Pancreas (tissue), 10 donors: ENCODE measurements around the gene DOK7. TPM values are rescaled to one million over a fixed set of nuclear protein-coding genes. Genes with fewer than 3 reads are reported as not detected.
A peak's percentile ranks its signal among the peaks of the same experiment; 100 is the strongest.
"Not testable (repeated sequence)": the region's sequence is repeated elsewhere in the genome, so short reads cannot be mapped to it uniquely, and the experiment has no call there.

Experiments used
- ATAC-seq, 4 donors: fragments of 200-7000 bp; cut with Tn5 transposase; one replicate each; pipeline versions ENCODE4 v1.8.0 to v1.9.1; 2020; ENCODE audit warnings: mild to moderate bottlenecking in 4 of 4, moderate library complexity in 4 of 4
- DNase-seq, 6 donors: peaks; one replicate each; pipeline ENCODE4 v3.0.0-alpha.2; 2020
- FAIRE-seq: peaks from 2 replicates; lab custom pipeline; 2012; peaks lifted over from hg19 to GRCh38; lab: Jason Lieb, UNC
- H3K27ac ChIP-seq, 4 donors: fragments of 200-600 bp; sonication (generic); 1 replicate in 3 of 4; 2 replicates in 1 of 4; pipeline versions ENCODE4 v1.5.0 to v1.8.0; 2020
- H3K27me3 ChIP-seq, 4 donors: fragments of 200-600 bp; one replicate each; pipeline ENCODE4 v1.8.0; 2021
- H3K36me3 ChIP-seq, 3 donors: fragments of 200-600 bp; sonication (generic) in 1 of 3; one replicate each; pipeline versions ENCODE4 v1.5.0 to v1.8.0; 2020 to 2021
- H3K4me1 ChIP-seq, 3 donors: fragments of 200-600 bp; one replicate each; pipeline ENCODE4 v1.8.0; 2021
- H3K4me3 ChIP-seq, 4 donors: fragments of 200-600 bp; sonication (generic) in 2 of 4; one replicate each; pipeline versions ENCODE4 v1.5.0 to v1.8.0; 2020 to 2021
- H3K9me3 ChIP-seq, 4 donors: fragments of 200-600 bp; one replicate each; pipeline ENCODE4 v1.8.0; 2021
- CTCF ChIP-seq, 4 donors: fragments of 200-600 bp; sonication (generic) in 3 of 4; IDR thresholded peaks; one replicate each; pipeline versions ENCODE4 v1.5.0 to v1.8.0; 2021; ENCODE audit warnings: antibody characterized with exemption in 4 of 4
- WGBS, 2 donors: extraction: QIAGEN DNeasy Blood & Tissue Kit; methylation state at CpG; one replicate each; pipeline ENCODE4 v1.1.7; 2013; 5-methylcytosine and 5-hydroxymethylcytosine counted together
- intact Hi-C, 3 donors: fragments of 100-400 bp; cut with DNase I; formaldehyde crosslinking; loops; one replicate each; pipeline versions ENCODE4 v1.11.1 to v1.14.2; 2022
- polyA plus RNA-seq, 2 donors: library from polyadenylated mRNA; stranded (reverse); fragments of 200-250 nt; gene quantifications; one replicate each; pipeline ENCODE4 v1.2.3, GENCODE V29; 2013
- total RNA-seq, 6 donors: library from RNA; stranded (reverse); fragmentation: NEBNext Ultra II Directional in 4 of 6; extraction: Animal tissue kit (Norgen Biotek cat#: 25700) in 4 of 6; gene quantifications; one replicate each; pipeline versions ENCODE4 v1.2.1 to v1.2.4, GENCODE V29; 2021 to 2023
- donor health status: healthy with polysubstance abuse.
- donor health status: DM: no; HTN: no; CAD: no; lungs with moderate emphysema.
- donor health status: DM: no; HTN: no; CAD: no.
- donor health status: control.
- donor health status: control.
- donor health status: Bipolar disorder and iron deficiency.
- donor health status: DM: yes; HTN: yes; CAD: no.
- donor health status: DM: no; HTN: no; CAD: no.
- donor health status: DM: no; HTN: no; CAD: no.
- donor health status: DM: yes; HTN: yes; CAD: no.

The DOK7 gene
- total and polyA plus RNA-seq, 8 donors = 2.5 to 8.0 (median 4.2) TPM

- Histone ChIP-seq H3K27ac (peak overlapping the region in 1 of 4 donors; percentile 46), H3K4me1 (peaks cover 0 to 16% (median 10%) of the 10 kb centered on the region in 3 donors), H3K9me3 (no peaks in the 10 kb centered on the region), H3K4me3 (peak overlapping the region; percentile 71 to 95 (median 86)), H3K27me3 (no peaks in the 10 kb centered on the region), H3K36me3 (no peaks in the 10 kb centered on the region)
- TF ChIP-seq CTCF (IDR thresholded peaks at IDR 0.05) = no peak
- FAIRE-seq (no peak), DNase-seq (peak in 3 of 6 donors; percentile 13 to 53 (median 46)), ATAC-seq (peak; percentile 1 to 12 (median 6))
- intact Hi-C loops = no loop called here
- WGBS, 2 donors = 3% methylated on average over 17 of the region's 17 CpGs
Observed at GRCh38 chr4:3531318-3531878, 68.3 kb downstream of the DOK7 start.

GRCh38 chr4:3531879-3532750, 69.0 kb downstream of the DOK7 start, which contains the start of gene LRPAP1:
Gene LRPAP1, minus strand, starts transcription at chr4:3532422. Its CDS starts 10 bp downstream, at chr4:3532412.
- no peak for TF ChIP-seq CTCF (IDR thresholded peaks at IDR 0.05)
- Histone ChIP-seq H3K4me3 (peak within 1 kb of the TSS; percentile 71 to 95 (median 86)), H3K27ac (peak within 1 kb of the TSS in 3 of 4 donors; percentile 28 to 62 (median 46)), H3K27me3 (no peaks in the 10 kb centered on the region), H3K9me3 (no peaks in the 10 kb centered on the region), H3K4me1 (peaks cover 0 to 16% (median 10%) of the 10 kb centered on the region in 3 donors), H3K36me3 (no peaks in the 10 kb centered on the region)
- ATAC-seq (peak; percentile 91 to 98 (median 95)), FAIRE-seq (no peak), DNase-seq (peak; percentile 89 to 98 (median 96))
- 0 to 1% methylated on average over 66 to 84 of the region's 84 CpGs for WGBS, 2 donors
- intact Hi-C loops = no loop called here

GRCh38 chr4:3532751-3533422, 69.8 kb downstream of the DOK7 start:
- no peak for TF ChIP-seq CTCF (IDR thresholded peaks at IDR 0.05)
- DNase-seq (peak in 1 of 6 donors; percentile 18), FAIRE-seq (no peak), ATAC-seq (peak; percentile 39 to 68 (median 62))
- peak overlapping the region in 2 of 4 donors; percentile 28 to 62 for H3K27ac ChIP-seq
- no peaks in the 10 kb centered on the region for H3K36me3 ChIP-seq
- intact Hi-C loops = no loop called here
- no peaks in the 10 kb centered on the region for H3K9me3 ChIP-seq
- no peaks in the 10 kb centered on the region for H3K27me3 ChIP-seq
- peak overlapping the region; percentile 71 to 95 (median 86) for H3K4me3 ChIP-seq
- WGBS, 2 donors = 19 to 22% methylated on average over 36 to 42 of the region's 42 CpGs
- H3K4me1 ChIP-seq = peaks cover 0 to 16% (median 10%) of the 10 kb centered on the region in 3 donors

- no peaks in the 10 kb centered on the region for H3K9me3 ChIP-seq
- intact Hi-C loops = no loop called here
- FAIRE-seq = no peak
- no peaks in the 10 kb centered on the region for H3K27me3 ChIP-seq
- no peak overlapping the region for H3K27ac ChIP-seq
- no peaks in the 10 kb centered on the region for H3K36me3 ChIP-seq
- peaks cover 0 to 16% (median 10%) of the 10 kb centered on the region in 3 donors for H3K4me1 ChIP-seq
- TF ChIP-seq CTCF (IDR thresholded peaks at IDR 0.05) = no peak
- no peak for ATAC-seq
- DNase-seq = peak in 1 of 6 donors; percentile 5
- no peak overlapping the region for H3K4me3 ChIP-seq
- WGBS, 2 donors = 97% methylated on average over 7 of the region's 7 CpGs
Observed at GRCh38 chr4:3533423-3533820, 70.3 kb downstream of the DOK7 start.

- 86 to 90% methylated on average over 9 to 10 of the region's 10 CpGs for WGBS, 2 donors
Observed at GRCh38 chr4:3535812-3536211, 72.7 kb downstream of the DOK7 start.

GRCh38 chr4:3538906-3539305, 75.8 kb downstream of the DOK7 start:
- H3K27me3 ChIP-seq, H3K36me3 ChIP-seq, H3K4me3 ChIP-seq, H3K9me3 ChIP-seq, H3K27ac ChIP-seq, FAIRE-seq, ATAC-seq, H3K4me1 ChIP-seq, intact Hi-C loops: not testable (repeated sequence)
- 95 to 97% methylated on average over 20 to 23 of the region's 23 CpGs for WGBS, 2 donors
- DNase-seq = peak in 1 of 6 donors; percentile 17

More at GRCh38 chr4:3535812-3536211, 72.7 kb downstream of the DOK7 start:
- H3K9me3 ChIP-seq, intact Hi-C loops, FAIRE-seq, H3K27ac ChIP-seq, ATAC-seq, H3K27me3 ChIP-seq, H3K4me1 ChIP-seq, H3K4me3 ChIP-seq, H3K36me3 ChIP-seq: not testable (repeated sequence)
- peak in 2 of 6 donors; percentile 34 to 45 for DNase-seq

GRCh38 chr4:3543415-3543814, 80.3 kb downstream of the DOK7 start:
- FAIRE-seq, ATAC-seq, DNase-seq, H3K36me3 ChIP-seq, H3K4me1 ChIP-seq, H3K4me3 ChIP-seq, H3K27me3 ChIP-seq, H3K27ac ChIP-seq, H3K9me3 ChIP-seq, intact Hi-C loops: not testable (repeated sequence)
- WGBS, 2 donors = 68 to 74% methylated on average over 6 to 8 of the region's 8 CpGs
